ENCODE data around the gene LBH. TPM values are rescaled to one million over a fixed set of nuclear protein-coding genes. Genes with fewer than 3 reads are reported as not detected.
A peak's percentile ranks its signal among the peaks of the same experiment; 100 is the strongest.

Gene LBH
- total RNA-seq, result 137 TPM
- long read RNA-seq, transcript LBH-201 (3 exons, 3,095 nt), result major isoform, 165 of 211 reads
- long read RNA-seq, transcript LBH-209 (2 exons, 510 nt), result minor isoform, 5 of 211 reads
- long read RNA-seq, partial matches to known transcripts, result 11 of 211 reads
- long read RNA-seq, other reads (novel, unspliced or antisense), result 28 of 211 reads

DNA sequence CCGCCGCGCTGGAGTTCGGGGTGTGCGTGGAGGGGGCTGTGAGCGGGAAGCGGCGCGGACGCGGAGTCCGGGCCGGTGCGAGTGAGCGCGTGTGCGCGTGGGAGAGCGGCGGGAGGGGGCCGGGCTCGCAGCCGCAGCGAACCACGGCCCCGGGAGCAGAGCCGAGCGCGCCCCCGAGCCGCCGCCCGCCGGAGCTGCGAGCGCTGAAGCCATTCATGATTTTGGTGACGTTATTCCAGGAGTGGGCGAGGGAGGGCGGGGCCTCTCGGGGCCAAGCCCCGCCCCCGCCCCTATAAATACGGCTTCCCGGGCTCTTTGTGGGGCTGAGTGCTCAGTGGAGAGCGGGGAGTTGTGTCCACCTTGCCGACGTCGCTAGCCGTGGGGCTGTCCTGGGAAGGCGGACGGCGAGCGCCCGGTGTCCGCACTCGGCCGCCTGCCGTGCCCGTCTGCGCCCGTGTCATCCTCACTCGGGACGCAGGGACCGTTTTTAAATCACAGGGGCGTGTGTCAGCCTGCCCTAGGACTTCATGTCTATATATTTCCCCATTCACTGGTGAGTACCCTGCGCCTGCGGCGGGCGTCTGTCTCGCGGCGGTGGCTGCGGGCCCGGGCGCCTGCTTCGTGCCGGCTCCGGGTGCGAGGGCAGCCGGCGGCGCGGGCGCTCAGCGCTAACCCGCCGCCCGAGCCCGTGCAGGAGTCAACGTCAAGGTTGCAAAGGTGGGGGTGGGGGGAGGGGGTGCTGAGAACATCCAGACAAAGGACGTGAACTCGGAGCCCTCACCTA is at the start of gene LBH:
LBH (plus strand) TSS at position 323 of the 784 bp plus-strand sequence; CDS start at position 528, 205 bp downstream.
- peak within 1 kb of the TSS; percentile 91 for H3K27ac ChIP-seq
- intact Hi-C loops (cut with DNase I), result no loop called here
- peaks cover 53% of the 10 kb centered on the region for H3K4me1 ChIP-seq
- peak; percentile 85 to 89 for ATAC-seq
- no peaks in the 10 kb centered on the region for H3K27me3 ChIP-seq (ENCODE audit: low read depth)
- TF ChIP-seq, protein P1, sequence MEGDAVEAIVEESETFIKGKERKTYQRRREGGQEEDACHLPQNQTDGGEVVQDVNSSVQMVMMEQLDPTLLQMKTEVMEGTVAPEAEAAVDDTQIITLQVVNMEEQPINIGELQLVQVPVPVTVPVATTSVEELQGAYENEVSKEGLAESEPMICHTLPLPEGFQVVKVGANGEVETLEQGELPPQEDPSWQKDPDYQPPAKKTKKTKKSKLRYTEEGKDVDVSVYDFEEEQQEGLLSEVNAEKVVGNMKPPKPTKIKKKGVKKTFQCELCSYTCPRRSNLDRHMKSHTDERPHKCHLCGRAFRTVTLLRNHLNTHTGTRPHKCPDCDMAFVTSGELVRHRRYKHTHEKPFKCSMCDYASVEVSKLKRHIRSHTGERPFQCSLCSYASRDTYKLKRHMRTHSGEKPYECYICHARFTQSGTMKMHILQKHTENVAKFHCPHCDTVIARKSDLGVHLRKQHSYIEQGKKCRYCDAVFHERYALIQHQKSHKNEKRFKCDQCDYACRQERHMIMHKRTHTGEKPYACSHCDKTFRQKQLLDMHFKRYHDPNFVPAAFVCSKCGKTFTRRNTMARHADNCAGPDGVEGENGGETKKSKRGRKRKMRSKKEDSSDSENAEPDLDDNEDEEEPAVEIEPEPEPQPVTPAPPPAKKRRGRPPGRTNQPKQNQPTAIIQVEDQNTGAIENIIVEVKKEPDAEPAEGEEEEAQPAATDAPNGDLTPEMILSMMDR (IDR thresholded peaks at IDR 0.05), result no peak
- H3K4me3 ChIP-seq, result peak within 1 kb of the TSS; percentile 82
- H3K9me3 ChIP-seq, result no peaks in the 10 kb centered on the region
- DNase-seq, result peak; percentile 81
- H3K36me3 ChIP-seq, result peaks cover 17% of the 10 kb centered on the region

DNA sequence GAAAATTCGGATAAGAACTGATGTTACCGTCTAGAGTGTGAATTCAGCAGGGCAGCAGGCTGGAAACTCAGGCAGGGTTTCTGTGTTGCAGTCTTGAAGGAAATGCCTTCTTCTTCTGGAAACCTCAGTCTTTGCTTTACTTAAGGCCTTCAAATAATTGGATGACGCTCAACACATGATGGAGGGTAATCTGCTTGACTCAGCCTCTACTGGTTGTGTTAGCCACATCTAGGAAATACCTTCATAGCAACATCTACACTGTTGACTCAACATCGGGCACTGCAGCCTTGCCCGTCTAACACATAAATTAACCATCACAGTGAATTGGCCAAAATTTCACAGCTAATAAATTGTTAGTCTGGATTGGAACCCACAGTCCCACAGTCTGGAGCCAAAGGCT is 47.3 kb upstream of the LBH start:
- TF ChIP-seq, protein P1 (IDR thresholded peaks at IDR 0.05), result no peak
- Histone ChIP-seq H3K4me1 (peaks cover 3% of the 10 kb centered on the region), H3K9me3 (no peaks in the 10 kb centered on the region), H3K27ac (no peak overlapping the region), H3K27me3 (ENCODE audit: low read depth) (no peaks in the 10 kb centered on the region), H3K4me3 (no peak overlapping the region), H3K36me3 (no peaks in the 10 kb centered on the region)
- no peak for DNase-seq
- intact Hi-C loops (cut with DNase I), result no loop called here
- no peak for ATAC-seq

DNA sequence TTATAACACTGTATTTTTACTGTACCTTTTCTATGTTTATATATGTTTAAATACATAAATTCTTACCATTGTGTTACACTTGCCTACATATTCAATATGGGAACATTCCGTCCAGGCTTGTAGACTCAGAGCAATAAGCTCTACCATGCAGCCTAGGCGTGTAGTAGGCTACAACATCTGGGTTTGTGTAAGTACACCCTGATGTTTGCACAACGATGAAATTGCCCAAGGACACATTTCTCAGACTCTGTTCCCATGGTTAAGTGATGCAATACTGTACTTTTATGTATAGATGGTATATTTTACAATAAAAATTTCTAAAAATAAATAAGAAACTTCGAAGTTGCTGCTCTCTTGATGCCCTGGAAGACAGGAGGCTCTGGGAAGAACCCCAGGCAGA is 46.2 kb upstream of the LBH start:
- DNase-seq (no peak), ATAC-seq (peak in 1 of 2 donors; percentile 42)
- H3K27me3 ChIP-seq (ENCODE audit: low read depth), result no peaks in the 10 kb centered on the region
- H3K27ac ChIP-seq, result no peak overlapping the region
- no peak overlapping the region for H3K4me3 ChIP-seq
- intact Hi-C loops (cut with DNase I), result no loop called here
- TF ChIP-seq, protein P1 (IDR thresholded peaks at IDR 0.05), result no peak
- no peaks in the 10 kb centered on the region for H3K4me1 ChIP-seq
- H3K36me3 ChIP-seq, result no peaks in the 10 kb centered on the region
- no peaks in the 10 kb centered on the region for H3K9me3 ChIP-seq

DNA sequence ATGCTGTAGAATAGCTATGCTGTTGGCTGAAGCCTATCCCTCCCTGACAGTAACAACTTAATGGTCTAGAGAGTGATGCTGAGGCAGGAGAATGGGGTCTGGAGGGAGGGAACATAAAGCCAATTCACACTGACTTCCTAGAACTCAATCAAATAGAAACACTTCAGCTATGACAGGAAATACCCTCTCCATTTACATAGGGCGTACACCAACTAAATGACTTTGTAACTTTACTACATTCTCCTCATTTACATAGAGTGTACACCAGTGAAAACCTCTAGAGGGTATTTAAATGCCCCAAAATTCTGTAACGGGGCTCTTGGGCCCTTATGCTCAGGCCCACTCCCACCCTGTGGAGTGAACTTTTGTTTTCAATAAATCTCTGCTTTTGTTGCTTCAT is 43.0 kb upstream of the LBH start:
- no peaks in the 10 kb centered on the region for H3K27me3 ChIP-seq (ENCODE audit: low read depth)
- no peaks in the 10 kb centered on the region for H3K9me3 ChIP-seq
- no peak overlapping the region for H3K4me3 ChIP-seq
- DNase-seq (no peak), ATAC-seq (no peak)
- no peaks in the 10 kb centered on the region for H3K4me1 ChIP-seq
- no peak overlapping the region for H3K27ac ChIP-seq
- TF ChIP-seq, protein P1 (IDR thresholded peaks at IDR 0.05), result no peak
- intact Hi-C loops (cut with DNase I), result no loop called here
- H3K36me3 ChIP-seq, result no peaks in the 10 kb centered on the region

DNA sequence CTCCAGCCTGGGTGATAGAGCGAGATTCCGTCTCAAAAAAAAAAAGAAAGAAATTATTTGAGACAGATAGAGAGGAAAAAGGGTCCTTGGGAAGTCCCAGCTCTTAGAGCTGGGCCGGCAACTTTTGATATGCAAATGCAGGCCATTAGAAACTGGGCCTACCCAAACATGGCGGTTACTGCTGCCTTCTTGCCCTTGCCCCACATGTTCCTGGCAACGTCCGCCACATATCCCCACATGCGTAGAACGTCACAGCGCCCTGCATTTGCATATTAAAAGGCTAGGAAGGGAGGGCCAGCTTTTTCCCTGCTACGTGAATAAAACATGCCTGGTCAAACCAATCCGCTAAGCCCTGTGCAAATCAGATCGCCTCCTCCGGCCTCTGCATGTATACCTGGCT is 40.7 kb upstream of the LBH start:
- TF ChIP-seq, protein P1 (IDR thresholded peaks at IDR 0.05), result no peak
- no peaks in the 10 kb centered on the region for H3K36me3 ChIP-seq
- H3K4me3 ChIP-seq, result no peak overlapping the region
- no peak for ATAC-seq
- DNase-seq, result no peak
- H3K27me3 ChIP-seq (ENCODE audit: low read depth), result no peaks in the 10 kb centered on the region
- no peak overlapping the region for H3K27ac ChIP-seq
- intact Hi-C loops (cut with DNase I), result no loop called here
- H3K4me1 ChIP-seq, result no peaks in the 10 kb centered on the region
- H3K9me3 ChIP-seq, result no peaks in the 10 kb centered on the region
